K562 (cell line): ENCODE measurements around the gene MMP2. TPM values are rescaled to one million over a fixed set of nuclear protein-coding genes. Genes with fewer than 3 reads are reported as not detected.

Experiments used
- ATAC-seq: fragments of 200-7000 bp; cut with Tn5 transposase; 3 replicates; pipeline ENCODE4 v1.9.1; 2020; ENCODE audit warnings: moderate library complexity
- BruUV-seq: library from RNA; stranded (reverse); fragments of 400-500 nt; replicated peaks from 2 replicates; lab custom pipeline; 2021; lab: Mats Ljungman, UMichigan
- CTCF ChIA-PET: fragments of 300-600 bp; formaldehyde crosslinking; extraction: SDS; loops from one replicate; lab custom pipeline; 2021; ENCODE audit warnings: low intra/inter-chr PET ratio; lab: Yijun Ruan, JAX
- POLR2A ChIA-PET: fragments of 300-600, 350-650 bp; sonication (Branson Sonifier 250); formaldehyde crosslinking; extraction: SDS; loops from one replicate; lab custom pipeline; 2021; ENCODE audit warnings: antibody characterized with exemption, inconsistent platforms; lab: Yijun Ruan, JAX
- DNase-seq, 4 experiments: peaks; one replicate each; pipeline versions ENCODE4 v3.0.0 to v3.0.0-alpha.2; 2011 to 2018; ENCODE audit warnings: low spot score in 3 of 4, mixed read lengths in 3 of 4; ENCODE audit errors: extremely low read depth in 1 of 4
- FAIRE-seq: peaks from 2 replicates; lab custom pipeline; 2011; peaks lifted over from hg19 to GRCh38; lab: Jason Lieb, UNC
- H2AFZ ChIP-seq: 2 replicates; pipeline ENCODE4 v1.6.0; 2011; ENCODE audit warnings: low read depth, low read length, control low read depth, inconsistent platforms
- H3K27ac ChIP-seq: fragments of 200-600 bp; 3 replicates; pipeline ENCODE4 v1.8.0; 2011; ENCODE audit warnings: low read depth, mild to moderate bottlenecking, control low read depth, inconsistent platforms, low read length, moderate library complexity, mixed read lengths; ENCODE audit errors: extremely low read depth
- H3K27me3 ChIP-seq, 2 experiments: fragments of 300-600 bp in 1 of 2; 2 replicates in 1 of 2; 3 replicates in 1 of 2; pipeline versions ENCODE4 v1.6.0 to v1.8.0; 2011; ENCODE audit warnings: inconsistent platforms in 2 of 2, low read length in 2 of 2, mild to moderate bottlenecking in 1 of 2, mixed read lengths in 1 of 2, moderate library complexity in 1 of 2; ENCODE audit not compliant: control insufficient read depth in 2 of 2, insufficient read depth in 2 of 2
- H3K36me3 ChIP-seq: fragments of 300-600 bp; 3 replicates; pipeline ENCODE4 v1.8.0; 2011; ENCODE audit warnings: mild to moderate bottlenecking, low read length, inconsistent platforms; ENCODE audit not compliant: control insufficient read depth, insufficient read depth
- H3K4me1 ChIP-seq, 2 experiments: fragments of 200-600 bp in 1 of 2; replicated peaks in 1 of 2; 2 replicates in 1 of 2; 3 replicates in 1 of 2; pipeline versions ENCODE4 v1.5.1 to v1.8.0; 2011; ENCODE audit warnings: inconsistent platforms in 2 of 2, low read length in 2 of 2, mild to moderate bottlenecking in 1 of 2, mixed read lengths in 1 of 2, moderate library complexity in 1 of 2; ENCODE audit not compliant: control insufficient read depth in 2 of 2, insufficient read depth in 2 of 2
- H3K4me2 ChIP-seq: 2 replicates; pipeline ENCODE4 v1.6.1; 2011; ENCODE audit warnings: low read length, control low read depth, inconsistent platforms, mixed read lengths; ENCODE audit not compliant: insufficient read depth
- H3K4me3 ChIP-seq: fragments of 200-600 bp; sonication (generic), shearing (Covaris generic); 2 replicates; pipeline ENCODE4 v1.5.1; 2016; ENCODE audit warnings: control low read depth, inconsistent platforms
- H3K79me2 ChIP-seq: fragments of 200-600 bp; 3 replicates; pipeline ENCODE4 v1.8.0; 2011; ENCODE audit warnings: low read length, inconsistent platforms; ENCODE audit not compliant: control insufficient read depth, insufficient read depth
- H3K9ac ChIP-seq, 2 experiments: 2 replicates each; pipeline versions ENCODE4 v1.6.0 to v1.6.1; 2011; ENCODE audit warnings: low read depth in 2 of 2, low read length in 2 of 2, control low read depth in 1 of 2, inconsistent platforms in 1 of 2, mild to moderate bottlenecking in 1 of 2, mixed read lengths in 1 of 2; ENCODE audit not compliant: insufficient read depth in 1 of 2
- H3K9me1 ChIP-seq: one replicate; pipeline ENCODE4 v1.6.0; 2011; ENCODE audit warnings: inconsistent platforms, mild to moderate bottlenecking, low read length, moderate library complexity; ENCODE audit not compliant: control insufficient read depth, insufficient read depth
- H3K9me3 ChIP-seq: replicated peaks from 2 replicates; pipeline ENCODE4 v1.5.1; 2011; ENCODE audit warnings: low read depth, low read length, inconsistent platforms; ENCODE audit not compliant: control insufficient read depth, insufficient read depth
- H4K20me1 ChIP-seq: replicated peaks from 2 replicates; pipeline ENCODE4 v1.6.1; 2011; ENCODE audit warnings: low read length, inconsistent platforms, mixed read lengths; ENCODE audit not compliant: control insufficient read depth, insufficient read depth
- AFF1 ChIP-seq, 2 experiments: fragments of 450-650 bp; IDR thresholded peaks; 2 replicates each; pipeline ENCODE4 v1.6.1; 2018; ENCODE audit warnings: mild to moderate bottlenecking in 2 of 2, low read depth in 1 of 2; ENCODE audit not compliant: partially characterized antibody in 2 of 2
- FOSL1 ChIP-seq: fragments of 200-800 bp; sonication (Bioruptor generic); conservative IDR thresholded peaks from 2 replicates; pipeline ENCODE4 v1.6.1; 2016; ENCODE audit warnings: missing genetic modification characterization, missing compliant biosample characterization
- FOXO4 ChIP-seq: fragments of 450-650 bp; formaldehyde crosslinking; IDR thresholded peaks from 2 replicates; pipeline ENCODE4 v1.4.0; 2020; ENCODE audit warnings: mild to moderate bottlenecking, moderate library complexity
- GTF2E2 ChIP-seq: fragments of 200-800 bp; sonication (Bioruptor generic); IDR thresholded peaks from 2 replicates; pipeline ENCODE4 v1.6.1; 2016; ENCODE audit warnings: missing genetic modification characterization, missing compliant biosample characterization
- HDAC8 ChIP-seq: fragments of 450-650 bp; IDR thresholded peaks from 2 replicates; pipeline ENCODE4 v1.6.1; 2016; ENCODE audit warnings: mild to moderate bottlenecking, missing genetic modification characterization, moderate library complexity, missing compliant biosample characterization
- KDM5B ChIP-seq: fragments of 200-600 bp; sonication (generic); IDR thresholded peaks from 2 replicates; pipeline ENCODE4 v1.6.1; 2012; ENCODE audit warnings: low read depth, mild to moderate bottlenecking, moderate library complexity, low read length, control low read depth, inconsistent platforms; ENCODE audit not compliant: insufficient replicate concordance
- POLR3A ChIP-seq: IDR thresholded peaks from 2 replicates; pipeline ENCODE4 v1.6.1; 2011; ENCODE audit warnings: borderline replicate concordance, mild to moderate bottlenecking, moderate library complexity; ENCODE audit not compliant: insufficient read length, insufficient read depth; ENCODE audit errors: extremely low read depth
- RBM15 ChIP-seq: fragments of 200-400 bp; formaldehyde crosslinking; IDR thresholded peaks from 2 replicates; pipeline ENCODE4 v1.6.1; 2018; ENCODE audit warnings: mild to moderate bottlenecking, low read length, moderate library complexity; ENCODE audit not compliant: insufficient read depth
- ZNF121 ChIP-seq: sonication (generic); formaldehyde crosslinking; conservative IDR thresholded peaks from 2 replicates; pipeline ENCODE4 v1.8.0; 2022; ENCODE audit warnings: missing genetic modification reagents
- ZNF224 ChIP-seq: sonication (generic); formaldehyde crosslinking; IDR thresholded peaks from 2 replicates; pipeline ENCODE4 v1.8.0; 2022; ENCODE audit warnings: mild to moderate bottlenecking, missing genetic modification reagents
- ZNF589 ChIP-seq: fragments of 200-800 bp; sonication (Bioruptor generic); IDR thresholded peaks from 2 replicates; pipeline ENCODE4 v1.6.1; 2016; ENCODE audit warnings: low read depth, missing genetic modification characterization, missing compliant biosample characterization
- ZNF830 ChIP-seq: fragments of 250-450 bp; sonication (Bioruptor Pico); IDR thresholded peaks from 2 replicates; pipeline ENCODE4 v1.5.0; 2021; ENCODE audit warnings: mild to moderate bottlenecking
- WGBS: fragments of 100-300 bp; shearing (Covaris generic); methylation state at CpG from one replicate; pipeline ENCODE4 v1.1.6; 2016; ENCODE audit warnings: low coverage, mixed read lengths; ENCODE audit not compliant: insufficient coverage; ENCODE audit errors: missing lambda C conversion rate; 5-methylcytosine and 5-hydroxymethylcytosine counted together
- in situ Hi-C: fragments of 300-500 bp; cut with MboI; formaldehyde crosslinking; loops from 4 replicates; pipeline ENCODE4 v1.15.0; 2018; ENCODE audit warnings: inconsistent platforms, mixed read lengths
- intact Hi-C: fragments of 100-400 bp; cut with micrococcal nuclease; formaldehyde crosslinking; loops from 2 replicates; pipeline ENCODE4 v1.14.2; 2022
- polyA plus RNA-seq, 8 experiments: library from polyadenylated mRNA; depleted of rRNA in 4 of 8; stranded (reverse) in 5 of 8; unstranded in 3 of 8; fragments of >200 nt; fragmentation: Nextera tagmentation in 2 of 8; fragmentation: Illumina TruSeq in 1 of 8; extraction: Ambion mirVana in 2 of 8; extraction: Trizol in 1 of 8; gene quantifications; 2 replicates each; pipeline versions ENCODE4 v1.2.1 to v1.2.3, GENCODE V29; 2011 to 2014; ENCODE audit warnings: inconsistent platforms in 1 of 8, missing spikeins in 1 of 8
- total RNA-seq, 7 experiments: library from RNA; depleted of rRNA in 6 of 7; stranded (reverse); fragments of >200 nt in 6 of 7; fragmentation: Illumina TruSeq in 2 of 7; extraction: Trizol in 2 of 7; gene quantifications; 2 replicates each; pipeline versions ENCODE4 v1.2.1 to v1.2.3, GENCODE V29; 2011 to 2021; ENCODE audit warnings: low replicate concordance in 1 of 7
- TF ChIP-seq, protein P1 (sequence below): fragments of 450-650 bp; IDR thresholded peaks from 2 replicates; pipeline ENCODE4 v1.6.1; 2017; ENCODE audit warnings: antibody characterized with exemption

The MMP2 gene
- total and polyA plus RNA-seq, 9 of the 15 experiments (the other 6 are each of a cell fraction or from before 2014, with no cell fraction given), result 0.05 to 0.53 TPM; not detected in 7

- intact Hi-C loops (no loop called here), in situ Hi-C loops (no loop called here)
- Histone ChIP-seq H3K4me1 (no peaks in the 10 kb centered on the region; a peak in 1 of 5 replicates), H3K27me3 (peaks cover 0 to 4% of the 10 kb centered on the region in 2 experiments; a peak in 3 of 5 replicates), H3K4me3 (no peak overlapping the region), H3K9me3 (no peaks in the 10 kb centered on the region), H3K27ac (no peak overlapping the region), H2AFZ (no peak overlapping the region), H3K9me1 (no peaks in the 10 kb centered on the region), H3K36me3 (no peaks in the 10 kb centered on the region), H3K79me2 (no peaks in the 10 kb centered on the region), H3K4me2 (no peak overlapping the region), H4K20me1 (no peaks in the 10 kb centered on the region; the same call in 1 of the 2 replicates), H3K9ac (no peak overlapping the region)
- BruUV-seq, result no TSS peak
- ChIA-PET CTCF (no interaction called here), POLR2A (interaction anchor here (0.6 kb wide), 1 partner anchor 76 kb away, joined by 3 read pairs; no protein-coding TSS in a partner anchor)
- DNase-seq (no peak), ATAC-seq (no peak), FAIRE-seq (no peak)
- WGBS, result 0% methylated on average over 7 of the region's 7 CpGs
- no peak for TF ChIP-seq ZNF589 (CRISPR knock-in tag)
- TF ChIP-seq FOSL1 (tag), result no peak
- TF ChIP-seq, protein P1, sequence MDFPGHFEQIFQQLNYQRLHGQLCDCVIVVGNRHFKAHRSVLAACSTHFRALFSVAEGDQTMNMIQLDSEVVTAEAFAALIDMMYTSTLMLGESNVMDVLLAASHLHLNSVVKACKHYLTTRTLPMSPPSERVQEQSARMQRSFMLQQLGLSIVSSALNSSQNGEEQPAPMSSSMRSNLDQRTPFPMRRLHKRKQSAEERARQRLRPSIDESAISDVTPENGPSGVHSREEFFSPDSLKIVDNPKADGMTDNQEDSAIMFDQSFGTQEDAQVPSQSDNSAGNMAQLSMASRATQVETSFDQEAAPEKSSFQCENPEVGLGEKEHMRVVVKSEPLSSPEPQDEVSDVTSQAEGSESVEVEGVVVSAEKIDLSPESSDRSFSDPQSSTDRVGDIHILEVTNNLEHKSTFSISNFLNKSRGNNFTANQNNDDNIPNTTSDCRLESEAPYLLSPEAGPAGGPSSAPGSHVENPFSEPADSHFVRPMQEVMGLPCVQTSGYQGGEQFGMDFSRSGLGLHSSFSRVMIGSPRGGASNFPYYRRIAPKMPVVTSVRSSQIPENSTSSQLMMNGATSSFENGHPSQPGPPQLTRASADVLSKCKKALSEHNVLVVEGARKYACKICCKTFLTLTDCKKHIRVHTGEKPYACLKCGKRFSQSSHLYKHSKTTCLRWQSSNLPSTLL, result no peak
- TF ChIP-seq RBM15, result no peak
- no peak for TF ChIP-seq ZNF121 (CRISPR knock-in tag)
- TF ChIP-seq POLR3A, result no peak
- TF ChIP-seq ZNF224 (CRISPR knock-in tag), result no peak
- TF ChIP-seq AFF1 (IDR thresholded peaks at IDR 0.05; ENCODE audit: low read depth in 1 of 2, partially characterized antibody in 2 of 2), result no peak
- no peak for TF ChIP-seq GTF2E2 (tag)
- no peak for TF ChIP-seq HDAC8 (tag)
- TF ChIP-seq FOXO4 (CRISPR knock-in tag), result no peak
- TF ChIP-seq ZNF830, result no peak
- TF ChIP-seq KDM5B, result no peak
These were observed 8.2 kb upstream of the MMP2 start for GRCh38 chr16:55470533-55471371.
